HL-60/S4 treated with retinoic acid at 250 ng/mL for 4 days and 3 days (cell line): ENCODE results near the gene ETS2.
"Not testable (repeated sequence)": the region's sequence is repeated elsewhere in the genome, so short reads cannot be mapped to it uniquely, and the experiment has no call there.

Source experiments
- in situ Hi-C: fragments of 300-500 bp; cut with MboI; formaldehyde crosslinking; loops from 2 replicates; pipeline ENCODE4 v1.7.0; 2022; ENCODE audit warnings: low sequenced_read_pairs

Gene ETS2

GRCh38 chr21:38816400-38816977 lies 10.8 kb downstream of the ETS2 start:
- in situ Hi-C loops: no loop called here

GRCh38 chr21:38817371-38818324 lies 11.9 kb downstream of the ETS2 start:
- in situ Hi-C loops: no loop called here

GRCh38 chr21:38818325-38818723 lies 12.6 kb downstream of the ETS2 start:
- in situ Hi-C loops: no loop called here

- in situ Hi-C loops: no loop called here
Observed at GRCh38 chr21:38819051-38819718, 13.5 kb downstream of the ETS2 start.

GRCh38 chr21:38819719-38820159 lies 14.0 kb downstream of the ETS2 start:
- in situ Hi-C loops: no loop called here

GRCh38 chr21:38820471-38821239 lies 14.9 kb downstream of the ETS2 start:
- in situ Hi-C loops: no loop called here

GRCh38 chr21:38821248-38821647 lies 15.5 kb downstream of the ETS2 start:
- in situ Hi-C loops: no loop called here

GRCh38 chr21:38821959-38822682 lies 16.4 kb downstream of the ETS2 start:
- in situ Hi-C loops: no loop called here

GRCh38 chr21:38822778-38823238 lies 17.1 kb downstream of the ETS2 start:
- in situ Hi-C loops: no loop called here

GRCh38 chr21:38823737-38824123 lies 18.0 kb downstream of the ETS2 start:
- in situ Hi-C loops: no loop called here

GRCh38 chr21:38824124-38824822 lies 18.5 kb downstream of the ETS2 start:
- in situ Hi-C loops: no loop called here

GRCh38 chr21:38825269-38825668 lies 19.5 kb downstream of the ETS2 start:
- in situ Hi-C loops: no loop called here

- in situ Hi-C loops: no loop called here
Observed at GRCh38 chr21:38825921-38826320, 20.2 kb downstream of the ETS2 start.

- in situ Hi-C loops: not testable (repeated sequence)
Observed at GRCh38 chr21:38828111-38828510, 22.4 kb downstream of the ETS2 start.

- in situ Hi-C loops: no loop called here
Observed at GRCh38 chr21:38830671-38831525, 25.2 kb downstream of the ETS2 start.

- in situ Hi-C loops: no loop called here
Observed at GRCh38 chr21:38831526-38832467, 26.1 kb downstream of the ETS2 start.

GRCh38 chr21:38832664-38833063 lies 26.9 kb downstream of the ETS2 start:
- in situ Hi-C loops: no loop called here

- in situ Hi-C loops: no loop called here
Observed at GRCh38 chr21:38833117-38833516, 27.4 kb downstream of the ETS2 start.
